GM21528 (cell line): ENCODE data around the gene BCAS4.

Experiments used
- ATAC-seq: cut with Tn5 transposase; IDR thresholded peaks from one replicate; pipeline ENCODE4 v1.9.1; 2021; ENCODE audit warnings: mild to moderate bottlenecking, moderate library complexity; ENCODE audit not compliant: unreplicated experiment, low FRiP score

BCAS4 gene

DNA sequence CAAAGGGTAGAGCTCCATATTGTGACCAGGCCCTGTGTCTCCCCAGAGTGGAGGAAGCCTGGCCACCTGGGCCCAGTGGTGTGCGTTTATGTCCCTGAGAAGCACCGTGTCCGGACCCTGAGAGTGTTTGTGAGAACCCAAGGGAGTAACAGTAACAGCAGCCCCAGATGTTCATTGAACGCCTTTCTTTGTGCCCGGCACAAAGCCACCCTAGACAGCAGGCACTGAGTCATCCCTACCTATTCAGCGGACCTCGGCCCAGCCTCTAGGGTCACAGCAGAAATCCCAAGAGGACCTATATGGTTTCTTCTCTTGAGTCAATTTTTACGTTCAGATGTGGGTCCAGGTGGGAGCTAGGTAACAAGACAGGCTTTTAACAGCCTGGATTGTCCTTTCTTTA lies 24.5 kb downstream of the BCAS4 start:
- ATAC-seq, result no peak

GRCh38 chr20:50820515-50821256 lies 25.8 kb downstream of the BCAS4 start:
- no peak for ATAC-seq

GRCh38 chr20:50821257-50821921 lies 26.5 kb downstream of the BCAS4 start:
- no peak for ATAC-seq

- no peak for ATAC-seq
These were observed 27.1 kb downstream of the BCAS4 start for GRCh38 chr20:50821994-50822393.

DNA sequence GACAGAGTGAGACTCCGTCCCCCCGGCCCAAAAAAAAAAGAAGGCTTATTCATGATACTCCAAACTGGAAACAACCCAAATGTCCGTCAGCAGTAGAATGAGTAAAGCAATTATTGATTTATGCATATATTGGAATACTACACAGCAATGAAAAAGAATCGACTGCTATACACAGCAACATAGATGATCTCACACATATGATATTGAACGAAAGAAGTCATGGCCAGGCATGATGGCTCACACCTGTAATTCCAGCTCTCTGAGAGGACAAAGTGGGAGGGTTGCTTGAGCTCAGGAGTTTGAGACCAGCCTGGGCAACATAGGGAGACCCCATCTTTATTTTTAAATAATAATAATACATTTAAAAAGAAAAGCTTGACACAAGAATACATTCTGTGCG lies 28.5 kb downstream of the BCAS4 start:
- no peak for ATAC-seq

DNA sequence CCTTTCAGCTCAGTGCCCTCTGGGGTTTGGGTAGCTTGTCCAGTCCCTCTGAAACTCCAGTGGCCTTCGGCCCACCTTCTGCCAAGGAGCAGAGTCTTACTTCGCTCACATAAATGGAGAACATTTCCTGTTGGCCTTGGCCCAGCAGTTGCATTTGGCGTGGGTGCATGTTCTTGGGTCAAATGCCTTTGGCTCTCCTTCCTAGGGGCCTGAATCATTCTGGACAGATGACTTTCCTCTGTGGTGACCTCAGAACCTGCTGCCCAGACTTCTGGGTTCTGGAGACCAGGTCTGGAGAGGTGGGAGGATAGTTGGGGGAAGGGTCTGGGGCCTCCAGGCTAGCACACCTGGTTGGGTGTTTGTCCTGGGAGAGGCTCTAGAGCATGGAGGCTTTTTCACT lies 29.3 kb downstream of the BCAS4 start:
- no peak for ATAC-seq

GRCh38 chr20:50826121-50826520 lies 31.3 kb downstream of the BCAS4 start:
- ATAC-seq, result no peak

DNA sequence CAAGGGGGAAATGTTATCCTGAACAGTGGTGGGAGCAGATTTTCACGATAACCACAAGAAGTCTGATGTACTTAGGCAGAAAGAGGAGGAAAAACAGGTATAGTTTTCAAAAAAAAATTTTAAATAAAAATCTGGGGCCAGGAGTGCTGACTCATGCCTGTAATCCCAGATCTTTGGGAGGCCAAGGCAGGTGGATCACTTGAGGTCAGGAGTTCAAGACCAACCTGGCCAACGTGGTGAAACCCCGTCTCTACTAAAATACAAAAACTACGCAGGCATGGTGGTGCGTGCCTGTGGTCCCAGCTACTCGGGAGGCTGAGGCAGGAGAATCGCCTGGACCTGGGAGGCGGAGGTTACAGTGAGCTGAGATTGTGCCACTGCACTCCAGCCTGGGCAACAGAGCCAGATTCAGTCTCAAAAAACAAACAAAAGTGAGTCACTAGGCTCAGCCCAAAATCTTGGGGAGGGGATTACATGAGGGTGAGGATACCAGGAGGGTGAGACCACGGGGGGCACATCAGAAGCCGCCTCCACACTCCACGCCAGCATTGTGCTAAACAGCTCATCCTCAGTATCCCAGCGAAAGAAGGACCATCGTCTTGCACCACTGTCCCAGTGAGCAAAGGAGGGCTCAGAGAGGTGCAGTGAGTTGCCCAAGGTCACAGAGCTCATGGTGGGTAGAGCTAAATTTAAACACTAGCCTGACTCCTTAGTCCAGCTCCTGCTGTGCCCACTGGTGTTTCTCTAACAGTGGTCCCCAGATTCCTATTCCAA lies 33.7 kb downstream of the BCAS4 start:
- no peak for ATAC-seq

GRCh38 chr20:50831622-50832021 lies 36.8 kb downstream of the BCAS4 start:
- ATAC-seq, result no peak

DNA sequence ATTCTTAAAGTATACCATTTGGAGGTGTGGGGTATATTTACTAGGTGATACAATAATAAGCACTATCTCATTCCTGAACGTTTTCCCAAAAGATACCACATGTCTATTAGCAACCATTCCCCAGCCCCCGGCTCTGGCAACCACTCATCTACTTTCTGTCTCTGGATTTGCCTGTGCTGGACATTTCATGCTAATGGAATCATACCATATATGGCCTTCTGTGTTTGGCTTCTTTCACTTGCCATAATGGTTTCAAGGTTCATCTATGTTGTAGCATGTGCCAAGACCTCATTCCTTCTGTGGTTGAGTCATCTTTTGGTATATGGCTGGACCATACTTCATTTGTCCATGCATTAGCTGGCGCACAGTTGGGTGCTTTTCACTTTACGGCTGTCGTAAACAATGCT lies 39.7 kb downstream of the BCAS4 start:
- ATAC-seq, result no peak

- peak; percentile 71 for ATAC-seq
These were observed 42.9 kb downstream of the BCAS4 start for GRCh38 chr20:50837532-50838321.

DNA sequence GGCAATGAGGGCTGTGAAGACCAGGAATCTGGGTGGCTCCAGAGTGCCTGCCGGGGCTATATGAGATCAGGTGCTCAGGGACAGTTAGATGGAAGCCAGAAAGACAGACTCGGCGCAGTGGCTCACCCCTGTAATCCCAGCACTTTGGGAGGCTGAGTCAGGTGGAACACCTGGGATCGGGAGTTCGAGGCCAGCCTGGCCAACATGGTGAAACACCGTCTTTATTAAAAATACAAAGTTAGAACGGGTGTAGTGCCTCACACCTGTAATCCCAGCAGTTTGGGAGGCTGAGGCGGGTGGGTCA lies 43.4 kb downstream of the BCAS4 start:
- ATAC-seq, result no peak

DNA sequence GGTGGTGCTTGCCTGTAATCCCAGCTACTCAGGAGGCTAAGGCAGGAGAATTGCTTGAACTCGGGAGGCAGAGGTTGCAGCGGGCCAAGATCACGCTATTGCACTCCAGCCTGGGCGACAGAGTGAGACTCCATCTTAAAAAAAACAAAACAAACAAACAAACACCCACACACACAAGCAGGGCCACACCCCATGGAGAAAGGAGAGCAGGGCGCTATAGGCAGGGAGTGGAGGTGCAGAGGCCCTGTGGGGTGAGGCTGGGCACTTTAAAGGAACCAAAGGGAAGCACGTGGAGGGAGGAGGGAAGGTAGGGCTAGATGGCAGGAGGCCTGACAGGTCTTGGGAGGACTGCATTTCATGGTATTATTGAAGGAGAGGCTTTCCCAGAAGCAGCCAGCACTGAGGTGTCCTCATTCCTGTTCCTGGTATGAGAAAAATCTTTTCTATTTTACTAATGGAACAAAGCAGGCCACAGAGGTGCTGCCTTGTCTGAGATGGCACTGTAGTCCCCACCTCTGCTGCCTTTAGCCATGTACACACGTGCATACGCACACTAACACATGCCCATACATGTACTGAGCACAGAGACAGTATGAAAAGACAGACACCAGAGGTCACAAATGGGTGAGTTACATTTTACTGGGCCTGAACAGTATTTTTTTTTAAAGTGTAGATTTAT lies 44.0 kb downstream of the BCAS4 start:
- ATAC-seq, result no peak

DNA sequence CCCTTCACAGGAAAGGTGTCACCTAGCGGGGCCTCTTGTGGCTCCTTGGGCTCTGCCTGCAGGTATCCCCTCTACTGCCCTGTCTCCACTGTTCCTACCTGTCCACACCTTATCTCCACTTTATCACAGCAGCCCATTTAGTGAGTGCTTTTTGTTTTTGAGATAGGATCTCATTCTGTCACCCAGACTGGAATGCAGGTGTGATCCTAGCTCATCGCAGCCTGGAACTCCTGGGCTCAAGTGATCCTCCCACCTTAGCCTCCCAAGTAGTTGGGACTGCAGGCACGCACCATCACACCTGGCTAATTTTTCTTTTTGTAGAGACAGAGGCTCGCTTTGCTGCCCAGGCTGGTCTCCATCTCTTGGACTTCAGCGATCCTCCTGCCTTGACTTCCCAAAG lies 48.0 kb downstream of the BCAS4 start:
- ATAC-seq, result no peak

DNA sequence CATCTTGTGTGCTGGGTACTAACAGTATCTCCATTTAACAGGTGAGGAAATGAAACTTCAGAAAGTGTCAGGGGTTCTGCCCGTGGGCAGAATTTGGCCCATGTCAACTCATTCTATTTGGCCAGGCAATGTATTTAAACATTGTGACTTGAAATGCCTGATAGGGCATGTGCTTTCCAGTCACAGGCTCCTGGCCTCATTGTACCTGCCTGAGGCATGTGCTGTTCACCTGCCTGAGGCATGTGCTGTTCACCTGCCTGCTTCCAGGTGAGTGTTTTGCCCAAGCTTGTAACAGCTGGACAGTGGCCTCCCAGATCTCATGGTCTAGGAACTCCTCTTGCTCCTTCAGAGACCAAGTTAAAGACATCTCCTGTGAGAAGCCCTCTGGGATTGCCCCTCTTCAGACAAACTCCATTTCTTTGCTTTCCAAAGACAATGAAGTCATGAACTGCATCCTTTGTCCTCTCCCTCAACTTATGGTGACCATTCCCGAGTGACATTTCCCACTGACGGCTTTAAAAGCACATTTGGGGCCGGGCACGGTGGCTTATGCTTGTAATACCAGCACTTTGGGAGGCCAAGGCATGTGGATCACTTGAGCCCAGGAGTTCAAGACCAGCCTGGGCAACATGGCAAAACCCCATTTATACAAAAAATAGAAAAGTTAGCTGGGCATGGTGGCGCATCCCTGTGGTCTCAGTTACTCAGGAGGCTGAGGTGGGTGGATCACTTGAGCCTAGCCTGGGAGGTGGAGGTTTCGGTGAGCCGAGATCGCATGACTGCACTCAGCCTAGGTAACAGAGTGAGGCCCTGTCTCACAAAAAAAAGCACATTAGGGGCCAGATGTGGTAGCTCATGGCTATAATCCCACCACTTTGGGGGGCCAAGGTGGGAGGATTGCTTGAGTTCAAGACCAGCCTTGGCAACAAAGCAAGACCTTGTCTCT lies 48.7 kb downstream of the BCAS4 start:
- no peak for ATAC-seq

DNA sequence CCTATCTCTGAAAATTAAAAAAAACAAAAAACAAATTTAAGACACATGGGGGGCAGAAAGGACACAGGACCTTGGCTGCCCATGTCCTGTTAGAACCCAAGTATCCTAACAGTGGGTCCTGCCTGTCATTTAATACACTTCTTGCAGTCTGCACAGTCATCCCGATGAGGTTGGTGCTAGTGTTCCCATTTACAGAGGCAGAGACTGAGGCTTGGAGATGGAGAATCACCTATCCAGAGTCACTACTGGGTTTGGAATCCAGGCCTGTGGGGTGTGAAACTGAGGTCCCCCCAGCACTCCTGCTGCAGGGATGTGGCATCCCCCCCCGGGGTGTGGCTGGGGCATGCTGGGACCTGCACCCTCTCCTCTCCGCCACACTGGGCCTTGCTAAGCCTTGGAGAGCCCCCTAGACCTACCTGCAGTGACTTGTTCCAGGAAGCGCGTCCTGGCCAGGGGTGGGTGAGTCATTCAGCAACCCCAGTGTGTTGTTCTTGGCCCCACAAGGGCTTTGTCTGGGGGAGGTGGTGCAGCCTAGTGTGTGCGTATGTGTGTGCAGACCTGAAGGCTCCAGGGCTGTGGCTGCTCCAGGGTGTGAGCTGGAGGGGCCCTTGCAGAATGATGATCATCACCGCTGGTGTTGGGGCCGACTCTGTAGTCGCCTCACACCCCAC lies 49.7 kb downstream of the BCAS4 start:
- ATAC-seq, result peak; percentile 93

- no peak for ATAC-seq
These were observed 50.8 kb downstream of the BCAS4 start for GRCh38 chr20:50845566-50846215.

GRCh38 chr20:50848341-50848808 lies 53.5 kb downstream of the BCAS4 start:
- ATAC-seq, result no peak
